ENCODE data around the gene SH2D5.

DNA sequence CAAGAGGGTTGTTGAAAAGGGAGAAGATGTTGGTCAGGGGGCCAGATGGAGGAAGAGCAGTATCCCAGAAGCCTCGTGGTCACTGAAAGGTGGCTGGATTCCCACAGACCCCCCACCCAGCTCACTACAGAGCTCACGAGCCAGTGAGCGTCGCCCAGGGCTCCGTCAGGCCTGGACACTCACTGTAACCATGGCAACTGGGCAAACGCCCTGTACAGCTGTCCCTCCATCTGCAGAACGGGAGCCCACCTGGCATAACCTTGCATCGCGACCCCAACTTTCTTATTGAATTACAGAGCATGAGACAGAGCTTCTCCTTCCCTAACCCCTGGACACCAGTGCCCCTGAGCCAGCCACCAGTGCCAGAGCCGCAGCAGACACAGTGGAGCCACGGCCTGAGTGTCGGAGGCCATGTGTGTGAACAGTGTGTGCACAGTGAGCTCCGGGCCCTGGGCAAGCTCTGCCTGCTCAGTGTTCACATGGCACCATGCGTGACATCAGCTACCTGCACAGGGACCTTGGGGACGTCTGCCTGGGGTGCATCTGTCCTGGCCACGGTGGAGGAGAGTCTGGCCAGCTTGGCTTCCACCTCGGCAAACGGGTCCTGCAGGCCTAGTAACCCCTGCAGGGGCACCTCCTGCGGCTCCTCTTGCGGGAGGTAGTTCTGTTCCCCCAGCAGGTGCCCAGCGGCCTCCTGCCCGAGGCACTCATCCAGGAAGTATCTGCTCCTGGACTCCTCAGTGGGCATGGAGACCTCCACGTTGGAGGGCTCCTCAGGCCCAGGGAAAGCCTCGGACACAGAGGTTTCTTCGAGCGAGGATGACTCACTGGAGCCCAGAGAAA lies 45.4 kb downstream of the SH2D5 start:
- no peak for TF ChIP-seq CTCF (IDR thresholded peaks at IDR 0.05)
- no peak for TF ChIP-seq POLR2A (IDR thresholded peaks at IDR 0.05)
- TF ChIP-seq EP300 (IDR thresholded peaks at IDR 0.05) = no peak

Data from ovary (tissue), 3 donors.